22Rv1 (cell line): Measurements from ENCODE around the gene MRPS10.

Experiments
- CTCF ChIP-seq: fragments of 450-650 bp; IDR thresholded peaks from 2 replicates; pipeline ENCODE4 v1.5.1; 2017; ENCODE audit warnings: mild to moderate bottlenecking
- ZFX ChIP-seq: fragments of 450-650 bp; IDR thresholded peaks from 2 replicates; pipeline ENCODE4 v1.6.1; 2017; ENCODE audit warnings: antibody characterized with exemption, borderline replicate concordance

GRCh38 chr6:42236682-42237473 lies 19.2 kb upstream of the MRPS10 start:
- no peak for TF ChIP-seq CTCF
- no peak for TF ChIP-seq ZFX
